ENCODE data around the gene QRFPR. TPM values are rescaled to one million over a fixed set of nuclear protein-coding genes. Genes with fewer than 3 reads are reported as not detected.

Gene QRFPR
- total RNA-seq, 3 donors from 2014 or later, result 0.66 to 1.3 TPM; not detected in 1

DNA sequence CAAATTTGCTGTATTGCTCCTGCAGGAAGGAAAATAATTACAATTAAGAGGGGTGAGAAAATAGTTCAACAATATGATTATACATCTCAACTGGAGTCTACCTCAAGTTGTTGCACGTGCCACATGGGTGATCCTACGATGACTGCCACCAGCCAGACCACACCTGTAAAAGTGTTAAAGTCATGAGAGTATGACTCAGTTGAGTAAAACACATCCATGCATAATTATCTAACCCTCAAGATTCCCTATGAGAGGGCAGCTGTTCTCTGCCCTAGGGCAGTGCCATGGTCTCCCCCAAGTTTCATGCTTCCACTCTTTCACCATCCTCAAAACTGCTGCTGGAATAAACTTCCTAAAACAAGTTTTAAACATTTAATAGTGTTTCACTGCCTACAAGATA is 44.1 kb downstream of the QRFPR start:
- no peaks in the 10 kb centered on the region for H3K9me3 ChIP-seq
- no peak overlapping the region for H3K4me3 ChIP-seq
- no peak overlapping the region for H3K27ac ChIP-seq
- no peaks in the 10 kb centered on the region for H3K4me1 ChIP-seq
- H3K27me3 ChIP-seq, result no peaks in the 10 kb centered on the region
- no peak for DNase-seq (ENCODE audit: low spot score in 2 of 2)
- H3K36me3 ChIP-seq, result no peaks in the 10 kb centered on the region
- TF ChIP-seq, protein P1, sequence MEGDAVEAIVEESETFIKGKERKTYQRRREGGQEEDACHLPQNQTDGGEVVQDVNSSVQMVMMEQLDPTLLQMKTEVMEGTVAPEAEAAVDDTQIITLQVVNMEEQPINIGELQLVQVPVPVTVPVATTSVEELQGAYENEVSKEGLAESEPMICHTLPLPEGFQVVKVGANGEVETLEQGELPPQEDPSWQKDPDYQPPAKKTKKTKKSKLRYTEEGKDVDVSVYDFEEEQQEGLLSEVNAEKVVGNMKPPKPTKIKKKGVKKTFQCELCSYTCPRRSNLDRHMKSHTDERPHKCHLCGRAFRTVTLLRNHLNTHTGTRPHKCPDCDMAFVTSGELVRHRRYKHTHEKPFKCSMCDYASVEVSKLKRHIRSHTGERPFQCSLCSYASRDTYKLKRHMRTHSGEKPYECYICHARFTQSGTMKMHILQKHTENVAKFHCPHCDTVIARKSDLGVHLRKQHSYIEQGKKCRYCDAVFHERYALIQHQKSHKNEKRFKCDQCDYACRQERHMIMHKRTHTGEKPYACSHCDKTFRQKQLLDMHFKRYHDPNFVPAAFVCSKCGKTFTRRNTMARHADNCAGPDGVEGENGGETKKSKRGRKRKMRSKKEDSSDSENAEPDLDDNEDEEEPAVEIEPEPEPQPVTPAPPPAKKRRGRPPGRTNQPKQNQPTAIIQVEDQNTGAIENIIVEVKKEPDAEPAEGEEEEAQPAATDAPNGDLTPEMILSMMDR (IDR thresholded peaks at IDR 0.05), result no peak
- TF ChIP-seq POLR2AphosphoS5 (IDR thresholded peaks at IDR 0.05) (no peak), POLR2A (IDR thresholded peaks at IDR 0.05) (no peak)
- intact Hi-C loops (cut with DNase I; ENCODE audit: low total_unique reads), result no loop called here

DNA sequence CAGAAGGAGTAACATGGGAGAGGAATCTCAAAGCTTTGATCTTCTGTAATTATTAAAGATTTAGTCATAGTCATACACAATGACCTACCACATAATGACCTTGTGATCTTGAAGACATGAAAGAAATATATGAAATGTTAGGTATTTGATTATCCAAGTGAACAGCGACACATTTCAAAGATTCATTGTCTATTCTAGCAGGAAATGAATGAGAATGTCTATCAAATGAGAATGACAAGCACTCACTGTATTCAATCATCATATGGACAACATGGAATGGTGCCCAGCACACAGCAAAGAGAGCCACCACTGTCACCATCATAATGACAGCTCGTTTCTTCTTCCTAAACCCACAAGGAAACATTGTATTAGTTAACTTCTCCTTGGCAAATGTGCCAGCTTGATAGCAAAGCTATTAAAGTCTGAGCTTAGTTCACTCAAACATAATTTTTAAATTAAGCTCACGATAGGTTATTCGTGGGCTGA is 50.6 kb downstream of the QRFPR start:
- Histone ChIP-seq H3K4me1 (no peaks in the 10 kb centered on the region), H3K4me3 (no peak overlapping the region), H3K36me3 (no peaks in the 10 kb centered on the region), H3K9me3 (no peaks in the 10 kb centered on the region), H3K27ac (no peak overlapping the region), H3K27me3 (no peaks in the 10 kb centered on the region)
- no peak for DNase-seq (ENCODE audit: low spot score in 2 of 2)
- TF ChIP-seq, protein P1 (IDR thresholded peaks at IDR 0.05), result no peak
- TF ChIP-seq POLR2AphosphoS5 (IDR thresholded peaks at IDR 0.05), result no peak
- TF ChIP-seq POLR2A (IDR thresholded peaks at IDR 0.05), result no peak
- intact Hi-C loops (cut with DNase I; ENCODE audit: low total_unique reads), result no loop called here

DNA sequence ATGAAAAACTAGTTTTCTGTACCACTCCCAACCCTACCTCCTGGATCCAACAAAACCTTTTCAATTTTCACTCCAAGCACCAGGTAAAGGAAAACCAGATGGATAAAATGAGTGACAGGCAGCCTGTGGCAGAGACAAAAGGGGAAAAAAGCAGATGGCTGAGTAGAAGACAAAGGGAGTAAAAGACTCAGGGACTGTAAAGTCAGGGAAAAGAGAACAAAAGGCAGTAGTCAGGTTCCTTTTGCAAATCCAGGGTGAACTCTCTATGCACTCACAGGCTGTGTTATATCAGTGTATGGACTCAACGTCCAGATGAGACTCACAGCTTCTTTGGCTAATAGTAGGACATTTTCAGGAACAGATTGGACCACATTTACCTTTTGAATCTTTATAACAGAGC is 54.2 kb downstream of the QRFPR start:
- H3K36me3 ChIP-seq, result no peaks in the 10 kb centered on the region

DNA sequence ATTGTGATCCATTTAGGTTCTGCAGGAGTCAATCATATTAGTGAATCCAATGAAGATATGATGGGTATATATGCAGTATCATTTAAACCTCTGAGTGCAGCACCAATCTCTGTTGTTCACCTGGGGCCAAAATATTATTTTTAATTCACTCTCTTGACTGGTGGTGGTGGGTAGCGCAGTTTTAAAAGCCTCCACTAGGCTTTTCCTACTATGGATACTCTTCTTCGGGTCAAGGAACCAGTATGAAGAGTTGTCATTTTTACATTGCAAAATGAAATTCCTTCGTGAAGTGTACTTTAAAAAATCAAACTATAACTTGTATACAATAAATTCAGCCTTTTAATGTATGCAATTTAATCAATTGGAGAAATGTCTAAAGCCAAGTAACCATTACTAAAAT is 56.5 kb downstream of the QRFPR start:
- no peak for TF ChIP-seq POLR2AphosphoS5 (IDR thresholded peaks at IDR 0.05)
- TF ChIP-seq, protein P1 (IDR thresholded peaks at IDR 0.05), result no peak
- no peak for TF ChIP-seq POLR2A (IDR thresholded peaks at IDR 0.05)
- Histone ChIP-seq H3K27ac (no peak overlapping the region), H3K9me3 (no peaks in the 10 kb centered on the region), H3K4me1 (no peaks in the 10 kb centered on the region), H3K36me3 (no peaks in the 10 kb centered on the region), H3K27me3 (no peaks in the 10 kb centered on the region), H3K4me3 (no peak overlapping the region)
- intact Hi-C loops (cut with DNase I; ENCODE audit: low total_unique reads), result no loop called here
- DNase-seq (ENCODE audit: low spot score in 2 of 2), result no peak

More for the DNA sequence above, 54.2 kb downstream of the QRFPR start:
- Histone ChIP-seq H3K9me3 (no peaks in the 10 kb centered on the region), H3K4me3 (no peak overlapping the region), H3K27me3 (no peaks in the 10 kb centered on the region), H3K4me1 (no peaks in the 10 kb centered on the region), H3K27ac (no peak overlapping the region)
- no peak for TF ChIP-seq POLR2AphosphoS5 (IDR thresholded peaks at IDR 0.05)
- TF ChIP-seq, protein P1 (IDR thresholded peaks at IDR 0.05), result no peak
- TF ChIP-seq POLR2A (IDR thresholded peaks at IDR 0.05), result no peak
- no peak for DNase-seq (ENCODE audit: low spot score in 2 of 2)
- intact Hi-C loops (cut with DNase I; ENCODE audit: low total_unique reads), result no loop called here

DNA sequence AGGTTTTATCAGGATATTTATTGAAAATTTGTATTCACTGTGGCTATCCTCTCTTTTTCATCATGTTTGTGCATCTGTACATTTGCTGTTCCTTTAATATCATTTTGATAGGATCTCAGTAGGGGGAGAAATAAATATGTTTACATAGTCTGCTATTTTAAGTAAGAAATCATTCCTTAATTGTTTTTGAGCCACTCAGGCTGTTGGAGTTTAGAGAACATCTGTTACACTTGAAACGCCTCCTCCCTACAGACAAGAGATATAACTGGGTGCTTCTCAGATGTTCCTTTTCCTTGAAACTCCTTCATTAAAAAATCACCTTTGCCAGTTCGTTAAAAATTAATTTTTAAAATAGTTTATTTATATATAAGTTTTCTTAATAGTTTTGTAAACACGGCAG is 59.4 kb downstream of the QRFPR start:
- Histone ChIP-seq H3K36me3 (no peaks in the 10 kb centered on the region), H3K27me3 (no peaks in the 10 kb centered on the region), H3K4me1 (no peaks in the 10 kb centered on the region), H3K27ac (no peak overlapping the region), H3K9me3 (no peaks in the 10 kb centered on the region), H3K4me3 (no peak overlapping the region)
- TF ChIP-seq POLR2A (IDR thresholded peaks at IDR 0.05) (no peak), POLR2AphosphoS5 (IDR thresholded peaks at IDR 0.05) (no peak)
- TF ChIP-seq, protein P1 (IDR thresholded peaks at IDR 0.05), result no peak
- DNase-seq (ENCODE audit: low spot score in 2 of 2), result no peak
- intact Hi-C loops (cut with DNase I; ENCODE audit: low total_unique reads), result no loop called here

Data from breast epithelium (tissue), 4 donors.